Lower leg skin (tissue), 3 donors: ENCODE results near the gene DBNL.

Experiments used
- POLR2A ChIP-seq, 2 donors: fragments of 450-650 bp; IDR thresholded peaks; one replicate each; pipeline ENCODE4 v1.6.1; 2016 to 2017; ENCODE audit warnings: antibody characterized with exemption in 2 of 2, mild to moderate bottlenecking in 1 of 2, moderate library complexity in 1 of 2
- TF ChIP-seq, protein P1 (sequence below), 3 donors: fragments of 450-650 bp; IDR thresholded peaks; one replicate each; pipeline ENCODE4 v1.5.1; 2016; ENCODE audit warnings: antibody characterized with exemption in 3 of 3, mild to moderate bottlenecking in 3 of 3, moderate library complexity in 2 of 3

DNA sequence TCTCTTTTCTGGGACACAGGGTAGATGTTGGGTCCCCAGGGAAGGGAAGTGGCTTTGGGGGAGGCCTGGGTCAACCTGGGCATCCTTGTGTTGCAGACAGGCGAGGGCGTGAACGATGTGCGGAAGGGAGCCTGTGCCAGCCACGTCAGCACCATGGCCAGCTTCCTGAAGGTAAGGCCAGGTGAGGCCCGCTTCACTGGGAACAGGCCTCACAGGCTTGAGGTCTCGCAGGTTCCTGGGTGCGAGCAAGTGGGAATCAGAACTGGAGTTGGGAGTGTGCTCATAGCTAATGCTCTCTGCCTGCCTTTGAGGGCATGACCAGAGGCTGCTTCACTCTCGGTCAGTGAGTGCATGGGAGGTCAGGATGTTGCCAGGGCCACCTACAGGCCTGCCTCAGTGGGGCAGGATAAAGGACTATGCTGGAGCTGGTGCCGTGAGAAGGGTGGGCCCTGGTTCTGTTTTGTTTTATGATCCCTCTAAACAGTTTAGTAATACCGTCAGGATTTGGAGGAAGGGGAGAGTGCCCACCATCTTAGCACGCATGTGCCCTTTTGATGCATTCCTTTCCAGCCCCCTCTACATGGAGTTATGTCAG, 8.4 kb downstream of the DBNL start:
- TF ChIP-seq, protein P1, sequence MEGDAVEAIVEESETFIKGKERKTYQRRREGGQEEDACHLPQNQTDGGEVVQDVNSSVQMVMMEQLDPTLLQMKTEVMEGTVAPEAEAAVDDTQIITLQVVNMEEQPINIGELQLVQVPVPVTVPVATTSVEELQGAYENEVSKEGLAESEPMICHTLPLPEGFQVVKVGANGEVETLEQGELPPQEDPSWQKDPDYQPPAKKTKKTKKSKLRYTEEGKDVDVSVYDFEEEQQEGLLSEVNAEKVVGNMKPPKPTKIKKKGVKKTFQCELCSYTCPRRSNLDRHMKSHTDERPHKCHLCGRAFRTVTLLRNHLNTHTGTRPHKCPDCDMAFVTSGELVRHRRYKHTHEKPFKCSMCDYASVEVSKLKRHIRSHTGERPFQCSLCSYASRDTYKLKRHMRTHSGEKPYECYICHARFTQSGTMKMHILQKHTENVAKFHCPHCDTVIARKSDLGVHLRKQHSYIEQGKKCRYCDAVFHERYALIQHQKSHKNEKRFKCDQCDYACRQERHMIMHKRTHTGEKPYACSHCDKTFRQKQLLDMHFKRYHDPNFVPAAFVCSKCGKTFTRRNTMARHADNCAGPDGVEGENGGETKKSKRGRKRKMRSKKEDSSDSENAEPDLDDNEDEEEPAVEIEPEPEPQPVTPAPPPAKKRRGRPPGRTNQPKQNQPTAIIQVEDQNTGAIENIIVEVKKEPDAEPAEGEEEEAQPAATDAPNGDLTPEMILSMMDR (IDR thresholded peaks at IDR 0.05): no peak
- no peak for TF ChIP-seq POLR2A (IDR thresholded peaks at IDR 0.05)
